Neutrophil (primary cell): ENCODE data around the gene GPR68.

Experiments
- H3K27ac ChIP-seq: fragments of 200-600 bp; sonication (generic); 2 replicates; pipeline ENCODE4 v1.5.1; 2016; ENCODE audit warnings: mild to moderate bottlenecking, moderate library complexity
- H3K27me3 ChIP-seq: fragments of 200-600 bp; sonication (generic); 2 replicates; pipeline ENCODE4 v1.6.0; 2016; ENCODE audit warnings: mild to moderate bottlenecking
- H3K36me3 ChIP-seq: fragments of 200-600 bp; sonication (generic); 2 replicates; pipeline ENCODE4 v1.5.1; 2017
- H3K4me1 ChIP-seq, 2 experiments: fragments of 200-600 bp in 1 of 2; sonication (generic) in 1 of 2; 1 replicate in 1 of 2; 2 replicates in 1 of 2; pipeline versions ENCODE4 v1.5.1 to v1.6.1; 2013 to 2016; ENCODE audit warnings: low read depth in 1 of 2, low read length in 1 of 2, mild to moderate bottlenecking in 1 of 2, moderate library complexity in 1 of 2; ENCODE audit not compliant: control insufficient read depth in 1 of 2, insufficient read depth in 1 of 2
- H3K4me3 ChIP-seq, 2 experiments: fragments of 200-600 bp in 1 of 2; sonication (generic) in 1 of 2; 1 replicate in 1 of 2; 2 replicates in 1 of 2; pipeline ENCODE4 v1.5.1; 2013 to 2016; ENCODE audit warnings: low read depth in 1 of 2, low read length in 1 of 2, mild to moderate bottlenecking in 1 of 2, moderate library complexity in 1 of 2
- H3K9me3 ChIP-seq: fragments of 200-600 bp; sonication (generic); 2 replicates; pipeline ENCODE4 v1.5.1; 2016
- TF ChIP-seq, protein P1 (sequence below): fragments of 200-600 bp; sonication (generic); IDR thresholded peaks from 2 replicates; pipeline ENCODE4 v1.5.1; 2016; ENCODE audit warnings: antibody characterized with exemption

GPR68 gene

DNA sequence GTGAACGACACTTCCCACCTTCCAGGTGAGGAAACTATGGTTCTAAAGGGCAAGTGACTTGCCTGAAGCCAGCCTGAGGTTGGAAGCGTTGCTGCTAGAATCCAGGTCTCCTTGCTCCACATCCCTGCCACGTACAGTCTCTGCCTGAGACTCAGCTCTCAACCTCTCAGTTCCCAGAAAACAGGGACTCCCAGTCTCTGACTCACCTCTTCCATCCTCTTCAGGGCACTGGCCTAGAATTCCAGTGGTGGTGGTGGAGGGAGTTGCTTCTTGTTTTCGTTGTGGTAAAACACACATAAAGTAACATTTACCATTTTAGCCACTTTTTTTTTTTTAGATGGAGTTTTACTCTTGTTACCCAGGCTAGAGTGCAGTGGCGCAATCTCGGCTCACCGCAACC lies 7.3 kb downstream of the GPR68 start:
- no peak overlapping the region for H3K4me3 ChIP-seq
- TF ChIP-seq, protein P1, sequence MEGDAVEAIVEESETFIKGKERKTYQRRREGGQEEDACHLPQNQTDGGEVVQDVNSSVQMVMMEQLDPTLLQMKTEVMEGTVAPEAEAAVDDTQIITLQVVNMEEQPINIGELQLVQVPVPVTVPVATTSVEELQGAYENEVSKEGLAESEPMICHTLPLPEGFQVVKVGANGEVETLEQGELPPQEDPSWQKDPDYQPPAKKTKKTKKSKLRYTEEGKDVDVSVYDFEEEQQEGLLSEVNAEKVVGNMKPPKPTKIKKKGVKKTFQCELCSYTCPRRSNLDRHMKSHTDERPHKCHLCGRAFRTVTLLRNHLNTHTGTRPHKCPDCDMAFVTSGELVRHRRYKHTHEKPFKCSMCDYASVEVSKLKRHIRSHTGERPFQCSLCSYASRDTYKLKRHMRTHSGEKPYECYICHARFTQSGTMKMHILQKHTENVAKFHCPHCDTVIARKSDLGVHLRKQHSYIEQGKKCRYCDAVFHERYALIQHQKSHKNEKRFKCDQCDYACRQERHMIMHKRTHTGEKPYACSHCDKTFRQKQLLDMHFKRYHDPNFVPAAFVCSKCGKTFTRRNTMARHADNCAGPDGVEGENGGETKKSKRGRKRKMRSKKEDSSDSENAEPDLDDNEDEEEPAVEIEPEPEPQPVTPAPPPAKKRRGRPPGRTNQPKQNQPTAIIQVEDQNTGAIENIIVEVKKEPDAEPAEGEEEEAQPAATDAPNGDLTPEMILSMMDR: no peak
- peaks cover 34 to 41% of the 10 kb centered on the region in 2 experiments for H3K4me1 ChIP-seq
- H3K36me3 ChIP-seq: peaks cover 13% of the 10 kb centered on the region
- H3K27me3 ChIP-seq: no peaks in the 10 kb centered on the region
- no peaks in the 10 kb centered on the region for H3K9me3 ChIP-seq
- H3K27ac ChIP-seq: no peak overlapping the region

DNA sequence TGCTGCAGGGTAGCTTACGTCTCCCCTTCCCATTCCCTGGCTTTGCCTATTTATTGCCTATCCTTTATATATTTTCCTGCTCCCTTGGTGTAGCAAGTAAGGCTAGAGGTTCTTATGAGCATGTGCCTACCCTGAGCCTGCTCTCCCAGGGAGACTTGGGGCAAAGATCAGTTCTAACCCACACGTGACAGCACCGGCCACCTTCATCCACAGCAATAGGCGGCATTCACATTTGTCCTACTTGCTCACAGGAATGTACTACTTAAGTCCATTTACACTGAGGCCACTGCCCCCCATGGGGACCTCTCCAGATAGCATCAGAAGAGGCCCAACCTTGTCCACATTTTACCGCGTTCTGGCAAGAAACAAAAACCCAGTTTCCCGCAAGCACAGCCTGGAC lies 8.7 kb downstream of the GPR68 start:
- TF ChIP-seq, protein P1: no peak
- no peak overlapping the region for H3K27ac ChIP-seq
- H3K27me3 ChIP-seq: no peaks in the 10 kb centered on the region
- peaks cover 34 to 41% of the 10 kb centered on the region in 2 experiments for H3K4me1 ChIP-seq
- peaks cover 13% of the 10 kb centered on the region for H3K36me3 ChIP-seq
- H3K9me3 ChIP-seq: no peaks in the 10 kb centered on the region
- H3K4me3 ChIP-seq: no peak overlapping the region

DNA sequence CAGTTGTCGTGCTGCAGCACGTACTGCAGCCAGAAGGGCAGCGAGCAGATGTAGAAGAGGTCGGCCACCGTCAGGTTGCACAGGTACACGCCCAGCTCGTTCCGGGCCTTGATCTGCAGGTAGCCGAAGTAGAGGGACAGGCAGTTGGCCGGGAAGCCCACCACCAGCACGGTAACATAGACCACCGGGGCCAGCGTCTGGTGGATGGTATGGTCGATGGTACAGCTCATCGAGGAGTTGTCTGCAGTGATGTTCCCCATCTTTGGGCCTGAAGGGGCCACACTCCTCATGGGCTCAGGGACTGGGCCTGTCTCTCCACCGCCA lies 9.8 kb downstream of the GPR68 start:
- no peaks in the 10 kb centered on the region for H3K9me3 ChIP-seq
- peaks cover 13% of the 10 kb centered on the region for H3K36me3 ChIP-seq
- TF ChIP-seq, protein P1: no peak

DNA sequence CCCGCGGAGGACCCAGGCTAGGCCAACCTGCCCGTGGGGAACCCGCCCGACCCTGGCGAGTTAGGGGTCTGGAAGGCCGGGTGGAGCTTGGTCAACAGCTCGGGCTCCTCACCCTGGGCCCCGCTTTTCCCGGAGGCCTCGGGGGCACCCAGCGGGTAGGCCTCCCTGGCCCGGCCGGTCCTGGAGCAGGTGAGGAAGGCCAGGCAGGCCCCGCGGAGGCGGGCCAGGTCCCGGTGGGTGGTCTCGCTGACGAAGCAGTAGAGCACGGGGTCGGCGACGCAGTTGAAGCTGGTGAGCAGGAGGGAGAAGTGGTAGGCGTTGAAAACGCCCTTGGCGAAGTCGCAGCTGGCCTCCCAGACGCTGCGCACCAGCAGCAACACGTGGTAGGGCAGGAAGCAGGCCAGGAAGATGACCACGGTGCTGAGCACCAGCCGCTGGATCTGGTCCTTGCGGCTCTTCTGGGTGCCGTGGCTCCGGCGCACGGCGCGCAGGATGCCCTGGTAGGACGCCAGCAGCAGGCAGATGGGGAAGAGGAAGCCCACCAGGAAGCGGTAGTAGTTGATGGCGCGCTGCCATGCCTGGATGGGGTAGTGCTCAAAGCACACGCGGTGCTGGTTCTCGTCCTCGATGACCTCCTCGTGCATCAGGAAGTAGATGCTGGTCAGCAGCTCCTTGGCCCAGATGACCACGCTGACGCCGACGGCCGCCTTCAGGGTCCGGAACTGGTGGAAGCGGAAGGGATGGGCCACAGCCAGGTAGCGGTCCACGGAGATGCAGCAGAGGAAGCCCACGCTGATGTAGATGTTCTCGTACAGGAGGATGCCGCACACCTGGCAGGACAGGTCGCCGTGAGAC lies 10.3 kb downstream of the GPR68 start:
- Histone ChIP-seq H3K4me3 (no peak overlapping the region), H3K27me3 (no peaks in the 10 kb centered on the region), H3K9me3 (no peaks in the 10 kb centered on the region), H3K36me3 (peaks cover 16% of the 10 kb centered on the region), H3K27ac (no peak overlapping the region), H3K4me1 (peaks cover 46 to 50% of the 10 kb centered on the region in 2 experiments)
- TF ChIP-seq, protein P1: no peak

More for the DNA sequence above, 9.8 kb downstream of the GPR68 start:
- Histone ChIP-seq H3K4me1 (peaks cover 40 to 45% of the 10 kb centered on the region in 2 experiments), H3K27ac (no peak overlapping the region), H3K4me3 (no peak overlapping the region), H3K27me3 (no peaks in the 10 kb centered on the region)

DNA sequence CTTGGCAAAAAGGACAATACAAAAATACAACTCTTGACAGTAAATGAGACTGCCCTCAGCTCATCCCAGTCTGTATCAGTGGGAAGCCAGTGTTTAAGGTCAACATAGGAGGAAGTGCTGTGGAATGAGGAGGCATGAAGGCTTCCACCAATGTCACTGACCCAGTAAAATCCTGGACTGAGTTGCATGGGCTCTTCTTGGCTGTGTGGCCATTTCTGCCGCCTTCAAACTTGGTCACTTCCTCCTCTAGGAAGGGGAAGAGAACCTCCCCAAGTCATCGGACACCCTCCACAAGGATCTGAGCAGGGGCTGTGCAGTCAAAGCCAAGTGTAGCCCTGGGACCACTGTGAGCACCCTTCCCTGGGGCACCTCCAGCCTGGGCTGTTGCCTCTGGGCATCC lies 11.9 kb downstream of the GPR68 start:
- Histone ChIP-seq H3K27ac (peak overlapping the region; percentile 93), H3K4me1 (peaks cover 52 to 60% of the 10 kb centered on the region in 2 experiments), H3K27me3 (no peaks in the 10 kb centered on the region), H3K36me3 (peaks cover 32% of the 10 kb centered on the region), H3K9me3 (no peaks in the 10 kb centered on the region), H3K4me3 (peak overlapping the region in 1 of 2 experiments; percentile 26)
- TF ChIP-seq, protein P1: no peak
